HEK293 (cell line): ENCODE measurements around the gene CMC4.

Experiments
- CTCF ChIA-PET: fragments of 350-600 bp; formaldehyde crosslinking; extraction: SDS; loops from one replicate; lab custom pipeline; 2021; ENCODE audit warnings: antibody characterized with exemption; lab: Yijun Ruan, JAX
- POLR2A ChIA-PET: fragments of 300-600 bp; formaldehyde crosslinking; extraction: SDS; loops from one replicate; lab custom pipeline; 2020; ENCODE audit warnings: antibody characterized with exemption, inconsistent platforms; lab: Yijun Ruan, JAX
- H3K27ac ChIP-seq: fragments of 200-500 bp; sonication (Bioruptor generic); 2 replicates; pipeline ENCODE4 v1.5.1; 2014; ENCODE audit warnings: low read depth, low read length, control low read depth, inconsistent platforms; ENCODE audit errors: extremely low read depth
- H3K36me3 ChIP-seq, 2 experiments: fragments of 200-500 bp in 1 of 2; sonication (Bioruptor generic) in 1 of 2; 1 replicate in 1 of 2; 2 replicates in 1 of 2; pipeline ENCODE4 v1.5.1; 2014 to 2017; ENCODE audit warnings: inconsistent platforms in 2 of 2, low read length in 2 of 2; ENCODE audit not compliant: control insufficient read depth in 2 of 2, insufficient read depth in 1 of 2
- H3K4me1 ChIP-seq: fragments of 200-500 bp; sonication (Bioruptor generic); 2 replicates; pipeline ENCODE4 v1.5.1; 2014; ENCODE audit warnings: mild to moderate bottlenecking, low read length, inconsistent platforms; ENCODE audit not compliant: control insufficient read depth, insufficient read depth
- H3K4me3 ChIP-seq: 2 replicates; pipeline ENCODE4 v1.5.1; 2011; ENCODE audit warnings: low read depth, mild to moderate bottlenecking, control low read depth, low read length, moderate library complexity
- H3K9me3 ChIP-seq: fragments of 200-500 bp; sonication (Bioruptor generic); 2 replicates; pipeline ENCODE4 v1.5.1; 2014; ENCODE audit warnings: low read depth, low read length, inconsistent platforms; ENCODE audit not compliant: control insufficient read depth, insufficient read depth
- ATF2 ChIP-seq: fragments of 450-650 bp; formaldehyde crosslinking; IDR thresholded peaks from 2 replicates; pipeline ENCODE4 v1.5.1; 2016; ENCODE audit warnings: missing biosample characterization, missing genetic modification characterization, low read depth
- GFI1B ChIP-seq: fragments of 450-650 bp; formaldehyde crosslinking; IDR thresholded peaks from 2 replicates; pipeline ENCODE4 v1.5.1; 2016; ENCODE audit warnings: missing biosample characterization, missing genetic modification characterization
- HOXC10 ChIP-seq: sonication (generic); formaldehyde crosslinking; IDR thresholded peaks from 2 replicates; pipeline ENCODE4 v1.8.1; 2023; ENCODE audit warnings: mild to moderate bottlenecking, missing genetic modification reagents
- KLF17 ChIP-seq: fragments of 450-650 bp; formaldehyde crosslinking; IDR thresholded peaks from 2 replicates; pipeline ENCODE4 v1.5.1; 2016; ENCODE audit warnings: missing biosample characterization, missing genetic modification characterization
- KLF8 ChIP-seq: fragments of 450-650 bp; formaldehyde crosslinking; IDR thresholded peaks from 2 replicates; pipeline ENCODE4 v1.5.1; 2016; ENCODE audit warnings: missing biosample characterization, missing genetic modification characterization
- PRDM1 ChIP-seq: fragments of 450-650 bp; formaldehyde crosslinking; IDR thresholded peaks from 2 replicates; pipeline ENCODE4; 2016; ENCODE audit warnings: missing biosample characterization, missing genetic modification characterization
- SP2 ChIP-seq: fragments of 450-650 bp; formaldehyde crosslinking; IDR thresholded peaks from 2 replicates; pipeline ENCODE4 v1.5.1; 2016; ENCODE audit warnings: missing biosample characterization, missing genetic modification characterization
- SP3 ChIP-seq: fragments of 450-650 bp; formaldehyde crosslinking; IDR thresholded peaks from 2 replicates; pipeline ENCODE4 v1.5.1; 2016; ENCODE audit warnings: missing biosample characterization, missing genetic modification characterization
- ZBTB17 ChIP-seq: fragments of 450-650 bp; formaldehyde crosslinking; IDR thresholded peaks from 2 replicates; pipeline ENCODE4 v1.5.1; 2016; ENCODE audit warnings: missing biosample characterization, missing genetic modification characterization
- ZFHX2 ChIP-seq: fragments of 450-650 bp; formaldehyde crosslinking; conservative IDR thresholded peaks from 2 replicates; pipeline ENCODE4 v1.5.1; 2016; ENCODE audit warnings: missing biosample characterization, missing genetic modification characterization
- ZFP3 ChIP-seq: fragments of 450-650 bp; formaldehyde crosslinking; IDR thresholded peaks from 2 replicates; pipeline ENCODE4 v1.5.1; 2016; ENCODE audit warnings: low read depth, missing biosample characterization, missing genetic modification characterization
- ZFP69B ChIP-seq: fragments of 450-650 bp; formaldehyde crosslinking; IDR thresholded peaks from 2 replicates; pipeline ENCODE4 v1.5.1; 2016; ENCODE audit warnings: missing biosample characterization, missing genetic modification characterization
- ZNF146 ChIP-seq: fragments of 450-650 bp; formaldehyde crosslinking; IDR thresholded peaks from 2 replicates; pipeline ENCODE4 v1.5.1; 2016; ENCODE audit warnings: missing biosample characterization, missing genetic modification characterization
- ZNF174 ChIP-seq: fragments of 450-650 bp; formaldehyde crosslinking; IDR thresholded peaks from 2 replicates; pipeline ENCODE4 v1.5.0; 2017; ENCODE audit warnings: missing biosample characterization, mild to moderate bottlenecking, missing genetic modification characterization
- ZNF202 ChIP-seq: fragments of 450-650 bp; formaldehyde crosslinking; IDR thresholded peaks from 2 replicates; pipeline ENCODE4 v1.5.1; 2016; ENCODE audit warnings: missing biosample characterization, missing genetic modification characterization, borderline replicate concordance
- ZNF280C ChIP-seq: fragments of 450-650 bp; formaldehyde crosslinking; IDR thresholded peaks from 2 replicates; pipeline ENCODE4 v1.5.1; 2016; ENCODE audit warnings: missing biosample characterization, missing genetic modification characterization
- ZNF302 ChIP-seq: fragments of 450-650 bp; formaldehyde crosslinking; IDR thresholded peaks from 2 replicates; pipeline ENCODE4 v1.5.1; 2016; ENCODE audit warnings: missing biosample characterization, missing genetic modification characterization, low read depth
- ZNF324 ChIP-seq: fragments of 450-650 bp; formaldehyde crosslinking; IDR thresholded peaks from 2 replicates; pipeline ENCODE4 v1.5.1; 2016; ENCODE audit warnings: missing biosample characterization, missing genetic modification characterization
- ZNF426 ChIP-seq: fragments of 450-650 bp; formaldehyde crosslinking; IDR thresholded peaks from 2 replicates; pipeline ENCODE4 v1.5.1; 2017; ENCODE audit warnings: missing biosample characterization, missing genetic modification characterization, mild to moderate bottlenecking, inconsistent platforms, moderate library complexity
- ZNF488 ChIP-seq: fragments of 450-650 bp; formaldehyde crosslinking; IDR thresholded peaks from 2 replicates; pipeline ENCODE4 v1.5.1; 2016; ENCODE audit warnings: missing biosample characterization, missing genetic modification characterization
- ZNF555 ChIP-seq: fragments of 450-650 bp; formaldehyde crosslinking; conservative IDR thresholded peaks from 2 replicates; pipeline ENCODE4 v1.5.1; 2017; ENCODE audit warnings: missing biosample characterization, mild to moderate bottlenecking, missing genetic modification characterization, inconsistent platforms
- ZNF654 ChIP-seq: fragments of 450-650 bp; formaldehyde crosslinking; IDR thresholded peaks from 2 replicates; pipeline ENCODE4 v1.5.1; 2016; ENCODE audit warnings: low read depth, missing biosample characterization, missing genetic modification characterization
- ZNF791 ChIP-seq: fragments of 450-650 bp; formaldehyde crosslinking; IDR thresholded peaks from 2 replicates; pipeline ENCODE4 v1.5.1; 2016; ENCODE audit warnings: missing biosample characterization, missing genetic modification characterization
- ZXDB ChIP-seq: fragments of 450-650 bp; formaldehyde crosslinking; IDR thresholded peaks from 2 replicates; pipeline ENCODE4 v1.5.1; 2016; ENCODE audit warnings: missing biosample characterization, missing genetic modification characterization

CMC4 gene

GRCh38 chrX:155035688-155036087, 35.2 kb downstream of the CMC4 start:
- H3K27ac ChIP-seq = no peak overlapping the region
- peaks cover 15 to 22% of the 10 kb centered on the region in 2 experiments; a peak in 2 of 3 replicates for H3K36me3 ChIP-seq
- ChIA-PET CTCF (no interaction called here), POLR2A (no interaction called here)
- no peaks in the 10 kb centered on the region for H3K4me1 ChIP-seq
- H3K9me3 ChIP-seq = peaks cover 3% of the 10 kb centered on the region; the same call in 1 of the 2 replicates
- H3K4me3 ChIP-seq = no peak overlapping the region
- peak; percentile 97 for TF ChIP-seq ZNF146 (tag by site-specific recombination)
- no peak for TF ChIP-seq ZFHX2 (tag by site-specific recombination)

- ChIA-PET CTCF (no interaction called here), POLR2A (no interaction called here)
Measured at GRCh38 chrX:155031657-155032056, 39.3 kb downstream of the CMC4 start.

GRCh38 chrX:155028877-155029291, 42.1 kb downstream of the CMC4 start:
- ChIA-PET POLR2A (interaction anchor here (0.7 kb wide), 1 partner anchor 319 kb away, joined by 5 read pairs; no protein-coding TSS in a partner anchor), CTCF (interaction anchor here (2.5 kb wide), 1 partner anchor 20 kb away, joined by 6 read pairs; no protein-coding TSS in a partner anchor)
- H3K9me3 ChIP-seq = no peaks in the 10 kb centered on the region
- no peak overlapping the region for H3K4me3 ChIP-seq
- H3K36me3 ChIP-seq = peaks cover 0 to 6% of the 10 kb centered on the region in 2 experiments; a peak in 2 of 3 replicates
- no peak for TF ChIP-seq ZNF280C (tag by site-specific recombination)
- TF ChIP-seq ZBTB17 (tag by site-specific recombination) = peak; percentile 34
- TF ChIP-seq SP2 (tag by site-specific recombination) = peak; percentile 48
- no peak for TF ChIP-seq ATF2
- TF ChIP-seq ZFP3 = no peak
- no peak for TF ChIP-seq GFI1B (tag by site-specific recombination)
- no peak for TF ChIP-seq ZNF202 (tag by site-specific recombination)
- TF ChIP-seq KLF8 (tag by site-specific recombination) = no peak
- no peak for TF ChIP-seq ZNF426 (tag by site-specific recombination)
- TF ChIP-seq ZNF791 (tag by site-specific recombination) = no peak
- TF ChIP-seq PRDM1 (tag by site-specific recombination) = peak; percentile 68
- TF ChIP-seq ZNF174 (tag by site-specific recombination) = no peak
- TF ChIP-seq HOXC10 (CRISPR knock-in tag) = no peak
- peak; percentile 56 for TF ChIP-seq SP3 (tag by site-specific recombination)
- TF ChIP-seq ZFP69B (tag by site-specific recombination) = no peak
- peaks cover 2% of the 10 kb centered on the region; the same call in 1 of the 2 replicates for H3K4me1 ChIP-seq
- H3K27ac ChIP-seq = no peak overlapping the region

More at GRCh38 chrX:155031657-155032056, 39.3 kb downstream of the CMC4 start:
- TF ChIP-seq KLF17 (no peak), ZNF555 (no peak), ZXDB (tag by site-specific recombination) (no peak), ZNF488 (tag by site-specific recombination) (no peak), ZNF654 (no peak), ZNF302 (tag by site-specific recombination) (no peak), ZNF324 (tag by site-specific recombination) (no peak)
- Histone ChIP-seq H3K4me3 (no peak overlapping the region), H3K9me3 (peaks cover 3% of the 10 kb centered on the region; the same call in 1 of the 2 replicates), H3K27ac (no peak overlapping the region), H3K36me3 (peaks cover 9 to 22% of the 10 kb centered on the region in 2 experiments; a peak in 2 of 3 replicates), H3K4me1 (0 out of 2 replicates have a peak, but pooled peaks cover 2% of the 10 kb centered on the region)
